ENCODE data around the gene PIK3R1. TPM values are rescaled to one million over a fixed set of nuclear protein-coding genes. Genes with fewer than 3 reads are reported as not detected.

The PIK3R1 gene
- total RNA-seq, 2 donors from 2014 or later: 32.4 to 58.7 TPM

GRCh38 chr5:68330574-68330973, 115.0 kb downstream of the PIK3R1 start:
- ATAC-seq: no peak
- no peak overlapping the region for H3K4me3 ChIP-seq
- intact Hi-C loops (cut with DNase I): no loop called here
- no peak for DNase-seq
- WGBS, 2 donors: 89 to 95% methylated on average over 1 of the region's 1 CpG
- no peaks in the 10 kb centered on the region for H3K9me3 ChIP-seq
- H3K27ac ChIP-seq: no peak overlapping the region
- no peaks in the 10 kb centered on the region for H3K27me3 ChIP-seq
- H3K36me3 ChIP-seq (replicated peaks in 1 of 2; ENCODE audit: insufficient read depth in 1 of 2, low read depth in 2 of 2): no peaks in the 10 kb centered on the region
- no peak for TF ChIP-seq POLR2A (IDR thresholded peaks at IDR 0.05)
- TF ChIP-seq CTCF (IDR thresholded peaks at IDR 0.05): no peak
- peaks cover 11% of the 10 kb centered on the region for H3K4me1 ChIP-seq

- no peak overlapping the region for H3K4me3 ChIP-seq
- H3K4me1 ChIP-seq: peaks cover 11% of the 10 kb centered on the region
- no peak for ATAC-seq
- no peaks in the 10 kb centered on the region for H3K36me3 ChIP-seq (replicated peaks in 1 of 2; ENCODE audit: insufficient read depth in 1 of 2, low read depth in 2 of 2)
- no peaks in the 10 kb centered on the region for H3K27me3 ChIP-seq
- peak in 1 of 4 donors; percentile 22 for DNase-seq
- intact Hi-C loops (cut with DNase I): no loop called here
- WGBS, 2 donors: 40 to 47% methylated on average over 4 of the region's 4 CpGs
- H3K9me3 ChIP-seq: no peaks in the 10 kb centered on the region
- peak overlapping the region in 1 of 4 donors; percentile 31 for H3K27ac ChIP-seq
- no peak for TF ChIP-seq POLR2A (IDR thresholded peaks at IDR 0.05)
- no peak for TF ChIP-seq CTCF (IDR thresholded peaks at IDR 0.05)
These were observed 115.9 kb downstream of the PIK3R1 start for GRCh38 chr5:68331192-68332079.

GRCh38 chr5:68332080-68332451, 116.5 kb downstream of the PIK3R1 start:
- Histone ChIP-seq H3K9me3 (no peaks in the 10 kb centered on the region), H3K36me3 (replicated peaks in 1 of 2; ENCODE audit: insufficient read depth in 1 of 2, low read depth in 2 of 2) (no peaks in the 10 kb centered on the region), H3K27ac (no peak overlapping the region), H3K27me3 (no peaks in the 10 kb centered on the region), H3K4me1 (peaks cover 11% of the 10 kb centered on the region), H3K4me3 (no peak overlapping the region)
- DNase-seq (no peak), ATAC-seq (no peak)
- intact Hi-C loops (cut with DNase I): no loop called here
- 81 to 92% methylated on average over 3 of the region's 3 CpGs for WGBS, 2 donors
- TF ChIP-seq CTCF (IDR thresholded peaks at IDR 0.05) (no peak), POLR2A (IDR thresholded peaks at IDR 0.05) (no peak)

- H3K36me3 ChIP-seq (replicated peaks in 1 of 2; ENCODE audit: insufficient read depth in 1 of 2, low read depth in 2 of 2): no peaks in the 10 kb centered on the region
- 61 to 87% methylated on average over 1 of the region's 1 CpG for WGBS, 2 donors
- H3K27ac ChIP-seq: no peak overlapping the region
- H3K27me3 ChIP-seq: no peaks in the 10 kb centered on the region
- intact Hi-C loops (cut with DNase I): no loop called here
- peaks cover 11% of the 10 kb centered on the region for H3K4me1 ChIP-seq
- no peak for DNase-seq
- H3K9me3 ChIP-seq: no peaks in the 10 kb centered on the region
- no peak for ATAC-seq
- no peak overlapping the region for H3K4me3 ChIP-seq
- TF ChIP-seq POLR2A (IDR thresholded peaks at IDR 0.05) (no peak), CTCF (IDR thresholded peaks at IDR 0.05) (no peak)
These were observed 117.0 kb downstream of the PIK3R1 start for GRCh38 chr5:68332556-68332955.

Data from body of pancreas (tissue), 4 donors.